KOPT-K1 (cell line): Measurements from ENCODE around the gene TEX26.

Source experiments
- H3K27ac ChIP-seq: fragments of 200-600 bp; sonication (generic); 2 replicates; pipeline ENCODE4 v1.5.1; 2016; ENCODE audit warnings: antibody characterized with exemption, mild to moderate bottlenecking, low read depth, low read length; ENCODE audit not compliant: poor library complexity, severe bottlenecking
- H3K36me3 ChIP-seq: fragments of 200-600 bp; sonication (generic); 2 replicates; pipeline ENCODE4 v1.5.1; 2017; ENCODE audit warnings: antibody characterized with exemption, mild to moderate bottlenecking, low read length, moderate library complexity; ENCODE audit not compliant: insufficient read depth
- H3K9me3 ChIP-seq: fragments of 200-600 bp; sonication (generic); 2 replicates; pipeline ENCODE4 v1.5.1; 2017; ENCODE audit warnings: antibody characterized with exemption, low read length, mild to moderate bottlenecking; ENCODE audit not compliant: insufficient read depth, poor library complexity, severe bottlenecking

The TEX26 gene

DNA sequence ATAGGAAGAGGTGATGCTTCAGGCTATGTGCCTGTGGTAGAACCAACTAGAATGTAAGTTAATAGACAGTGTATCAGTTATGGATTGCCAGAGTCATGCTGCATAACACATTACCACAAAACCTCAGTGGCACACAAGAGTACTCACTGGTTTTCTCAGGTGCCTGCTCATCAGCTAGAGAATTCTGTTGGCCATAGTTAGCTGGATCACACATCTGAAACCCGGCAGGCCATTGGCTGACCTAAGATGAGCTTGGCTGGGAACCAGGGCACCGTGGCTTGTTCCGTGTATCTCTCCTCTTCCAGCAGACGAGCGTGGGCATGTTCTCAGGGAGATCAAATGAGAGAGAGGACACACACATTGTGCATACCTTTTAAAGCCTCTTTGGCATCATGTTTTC lies 76.7 kb downstream of the TEX26 start:
- Histone ChIP-seq H3K27ac (no peak overlapping the region), H3K9me3 (no peaks in the 10 kb centered on the region), H3K36me3 (no peaks in the 10 kb centered on the region)

DNA sequence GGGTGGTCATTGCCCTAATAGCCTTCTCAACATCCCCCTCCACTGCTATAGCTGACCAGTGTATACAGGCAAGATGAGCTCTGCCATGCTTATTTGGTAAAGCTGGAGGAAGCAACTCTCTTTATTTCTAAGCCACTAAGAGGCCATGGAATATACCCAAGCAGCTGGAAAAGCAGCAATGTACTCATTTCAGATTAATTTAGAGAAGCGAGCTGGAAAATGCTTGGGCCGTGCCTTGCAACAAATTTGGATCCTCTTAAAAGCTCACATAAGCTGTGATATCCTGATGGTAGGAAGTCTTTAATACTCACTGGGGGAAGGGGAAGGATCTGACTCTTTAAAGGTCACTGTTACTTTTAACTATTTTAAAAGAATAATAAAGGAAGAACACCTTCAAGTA lies 77.8 kb downstream of the TEX26 start:
- Histone ChIP-seq H3K27ac (no peak overlapping the region), H3K36me3 (no peaks in the 10 kb centered on the region), H3K9me3 (no peaks in the 10 kb centered on the region)

DNA sequence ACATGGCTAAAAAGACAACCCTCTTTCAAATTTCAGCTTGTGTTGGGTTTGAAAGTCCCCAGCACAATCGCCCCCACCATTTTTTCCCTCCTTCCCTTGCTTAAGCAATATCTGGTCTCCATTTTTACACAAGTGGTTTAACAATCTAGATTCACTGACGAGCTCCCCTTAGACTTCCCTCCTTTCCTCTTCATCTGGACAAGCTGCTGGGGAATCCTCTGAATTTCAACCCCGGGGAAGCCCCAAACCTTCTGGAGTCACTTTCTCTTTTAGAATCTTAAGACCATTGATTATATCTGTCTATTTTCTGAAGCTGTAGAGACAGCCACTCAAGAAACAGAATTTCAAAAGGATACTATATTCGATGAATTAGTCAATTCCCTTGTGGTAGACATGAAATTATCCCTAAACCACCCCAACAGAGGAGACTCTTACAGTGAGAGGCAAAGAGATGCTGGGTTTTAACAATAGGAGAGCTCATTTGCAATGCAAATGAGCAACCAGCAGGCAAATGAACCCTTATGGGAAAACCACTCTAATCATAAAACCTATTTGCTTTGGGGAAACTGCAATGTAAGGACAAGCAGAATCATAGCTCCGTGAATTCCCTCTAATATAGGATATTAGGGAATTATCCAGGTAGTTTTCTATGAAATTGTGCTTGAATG lies 78.9 kb downstream of the TEX26 start:
- no peak overlapping the region for H3K27ac ChIP-seq
- no peaks in the 10 kb centered on the region for H3K36me3 ChIP-seq
- no peaks in the 10 kb centered on the region for H3K9me3 ChIP-seq

DNA sequence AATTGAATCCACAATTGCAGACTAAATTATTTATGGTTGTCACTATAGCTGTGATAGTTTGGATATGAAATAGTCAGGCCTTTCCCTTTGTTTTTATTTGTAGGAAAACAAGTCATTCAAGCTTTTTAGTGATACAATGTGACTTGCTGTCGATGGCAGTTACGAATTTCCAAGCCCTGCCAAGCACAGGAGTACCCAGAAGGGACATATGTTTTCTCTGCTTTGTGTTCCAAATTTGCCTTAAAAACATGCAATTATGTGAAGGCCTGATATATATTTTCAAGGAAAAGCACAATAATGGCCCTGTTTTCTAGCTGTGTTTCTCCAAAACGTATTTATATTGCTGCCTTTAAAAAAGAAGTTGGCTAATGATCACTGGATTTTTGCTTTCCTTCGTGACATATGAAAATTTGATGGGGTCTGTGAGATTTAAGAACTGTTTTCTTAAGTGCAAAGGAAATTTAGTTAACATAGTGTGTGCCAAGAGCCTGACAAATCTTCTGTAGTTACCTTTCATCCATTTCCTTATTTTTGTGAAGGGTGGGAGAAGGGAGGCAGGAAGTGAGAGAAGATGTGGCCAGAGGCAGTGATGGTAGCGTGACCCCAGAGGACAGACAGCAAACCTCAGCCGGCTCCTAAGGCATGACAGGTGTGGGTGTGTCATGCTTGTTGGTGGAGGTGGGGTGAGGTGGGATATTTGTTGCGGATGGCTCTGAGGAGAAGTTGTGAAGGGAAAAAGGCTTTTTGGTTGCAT lies 79.6 kb downstream of the TEX26 start:
- no peaks in the 10 kb centered on the region for H3K9me3 ChIP-seq
- H3K36me3 ChIP-seq, result no peaks in the 10 kb centered on the region
- H3K27ac ChIP-seq, result no peak overlapping the region

DNA sequence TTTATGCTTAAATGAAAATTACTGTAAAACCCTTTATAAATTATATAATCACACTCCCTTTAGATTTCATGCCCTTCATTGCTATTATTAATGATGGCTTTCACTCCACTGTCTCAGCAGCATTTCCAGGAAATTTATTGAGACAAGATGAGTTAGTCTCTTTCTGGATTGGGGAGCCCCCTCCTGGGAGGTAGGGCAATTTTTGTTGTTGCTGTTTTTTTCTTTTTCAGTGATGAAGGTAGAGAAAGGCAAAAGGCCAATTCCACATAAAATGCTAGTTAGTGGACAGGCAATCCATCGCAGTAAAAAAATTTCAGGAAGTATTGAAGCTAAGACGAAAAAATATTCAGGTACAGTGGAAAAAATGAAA lies 80.2 kb downstream of the TEX26 start:
- no peak overlapping the region for H3K27ac ChIP-seq
- H3K9me3 ChIP-seq, result no peaks in the 10 kb centered on the region
- H3K36me3 ChIP-seq, result no peaks in the 10 kb centered on the region

DNA sequence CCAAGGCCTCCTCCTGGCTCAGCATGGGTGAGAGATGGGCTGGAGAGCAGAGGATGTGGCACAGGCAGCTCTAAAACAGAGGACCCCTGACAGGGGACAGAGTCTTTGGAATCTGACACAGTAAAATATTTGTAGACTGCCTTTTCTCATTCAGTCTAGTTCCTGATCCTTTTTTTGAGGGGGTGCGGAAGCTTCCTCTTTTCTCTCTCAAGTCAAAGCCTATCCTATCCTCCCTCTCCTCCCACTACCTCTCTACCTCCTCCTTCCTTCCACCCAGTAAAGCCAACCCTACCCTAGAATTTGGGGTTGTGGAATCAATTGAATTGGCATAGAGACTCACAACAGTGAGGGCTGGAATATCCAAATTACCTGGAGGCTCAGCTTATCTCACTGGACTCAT lies 82.0 kb downstream of the TEX26 start:
- no peaks in the 10 kb centered on the region for H3K9me3 ChIP-seq

DNA sequence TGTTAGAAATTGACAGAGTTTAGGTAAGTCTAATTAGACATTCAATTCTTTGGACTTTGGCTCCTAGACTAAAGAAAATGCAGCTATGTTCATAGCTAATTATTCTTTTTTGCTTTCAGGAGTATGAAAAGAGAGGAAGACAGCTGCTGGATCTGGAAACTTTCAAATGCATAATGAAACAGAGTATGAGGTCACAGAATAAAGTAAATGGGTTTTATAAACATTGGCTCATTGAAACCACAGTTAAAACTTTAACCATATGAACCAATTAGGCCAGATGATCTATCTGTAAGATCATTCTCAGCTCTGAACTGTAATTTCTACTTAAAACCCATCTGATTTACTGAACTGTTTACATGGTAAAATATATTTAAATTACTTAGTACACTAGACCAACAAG lies 82.7 kb downstream of the TEX26 start:
- no peaks in the 10 kb centered on the region for H3K9me3 ChIP-seq
- no peaks in the 10 kb centered on the region for H3K36me3 ChIP-seq
- H3K27ac ChIP-seq, result no peak overlapping the region

More for the DNA sequence above, 82.0 kb downstream of the TEX26 start:
- Histone ChIP-seq H3K27ac (no peak overlapping the region), H3K36me3 (no peaks in the 10 kb centered on the region)

DNA sequence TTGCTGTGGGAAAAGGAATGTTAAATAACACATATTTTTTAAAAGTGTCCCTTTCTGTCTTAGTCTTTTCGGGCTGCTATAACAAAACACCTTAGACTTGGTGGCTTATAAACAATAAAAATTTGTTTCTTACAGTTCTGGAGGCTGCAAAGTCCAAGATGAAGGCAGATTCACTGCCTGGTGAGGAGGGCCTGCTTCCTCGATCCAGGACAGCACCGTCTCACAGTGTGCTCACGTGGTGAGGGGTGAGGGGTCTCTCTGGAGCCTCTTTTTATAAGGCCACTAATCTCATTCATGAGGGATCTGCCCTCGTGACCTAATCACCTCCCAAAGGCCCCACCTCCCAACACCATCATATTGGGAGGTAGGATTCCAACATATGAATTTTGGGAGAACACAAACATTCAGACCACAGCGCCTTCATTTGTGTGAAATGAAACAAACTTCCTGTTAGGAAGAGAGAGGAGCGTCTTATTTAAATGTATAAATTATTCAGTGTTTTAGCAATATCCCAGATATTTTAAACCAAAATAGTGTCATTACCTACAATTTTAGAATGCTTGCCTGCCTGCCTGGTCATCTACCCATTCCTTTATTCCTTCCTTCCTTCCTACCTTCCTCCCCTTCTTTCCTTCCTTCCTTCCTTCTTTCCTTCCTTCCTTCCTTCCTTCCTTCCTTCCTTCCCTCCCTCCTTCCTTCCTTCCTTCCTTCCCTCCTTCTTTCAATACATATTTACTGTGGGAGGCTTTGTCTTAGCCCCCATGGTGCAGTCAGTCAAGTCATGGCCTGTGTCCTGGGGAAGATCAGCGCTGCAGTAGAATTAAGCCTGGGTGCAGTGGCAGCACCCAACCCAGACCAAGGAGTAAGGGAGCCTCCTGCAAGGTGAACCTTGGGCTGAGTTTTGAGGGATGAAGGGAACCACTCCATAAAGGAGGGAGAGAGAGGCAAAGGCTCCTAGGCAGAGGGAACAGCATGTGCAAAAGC lies 84.2 kb downstream of the TEX26 start:
- no peaks in the 10 kb centered on the region for H3K36me3 ChIP-seq
- H3K9me3 ChIP-seq, result no peaks in the 10 kb centered on the region
- H3K27ac ChIP-seq, result no peak overlapping the region

DNA sequence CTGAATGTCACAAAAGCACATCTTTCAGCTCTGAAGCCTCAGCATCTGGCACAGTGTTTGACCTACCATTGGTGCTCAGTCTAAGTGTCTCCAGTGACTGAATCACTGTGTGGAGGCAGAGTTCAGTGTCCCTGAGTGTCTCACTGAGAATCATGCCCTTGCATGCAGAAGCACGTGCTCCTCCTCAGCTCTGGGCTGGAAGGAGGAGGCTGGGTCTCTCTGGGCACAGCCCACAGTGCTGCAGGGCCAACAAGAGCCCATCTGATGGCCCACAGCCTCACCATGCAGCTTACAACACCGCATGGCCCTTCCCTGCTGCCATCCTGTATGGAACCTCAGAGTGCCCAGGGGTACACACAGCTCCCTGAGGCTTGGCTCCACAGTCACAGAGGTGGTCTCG lies 86.1 kb downstream of the TEX26 start:
- Histone ChIP-seq H3K27ac (no peak overlapping the region), H3K9me3 (no peaks in the 10 kb centered on the region), H3K36me3 (no peaks in the 10 kb centered on the region)

DNA sequence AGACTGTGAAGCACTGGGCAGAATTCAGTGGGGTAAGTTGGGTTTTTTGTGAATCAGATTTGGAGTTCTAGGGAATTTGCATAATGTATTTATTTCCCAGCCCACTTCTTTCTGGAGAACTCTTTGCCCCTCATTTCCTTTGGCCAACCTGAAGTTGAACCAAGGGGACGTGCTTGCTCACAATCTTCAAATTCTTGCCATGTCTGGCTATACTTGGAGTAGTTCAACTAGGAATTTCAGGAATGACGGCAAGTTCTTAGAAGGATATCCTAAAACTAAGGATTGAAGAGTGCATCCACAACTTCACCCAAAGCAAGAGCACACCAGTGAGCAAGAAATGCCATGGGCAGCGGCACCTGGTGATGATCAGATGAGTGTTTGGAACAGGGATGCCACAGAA lies 88.5 kb downstream of the TEX26 start:
- H3K9me3 ChIP-seq, result no peaks in the 10 kb centered on the region
- H3K36me3 ChIP-seq, result no peaks in the 10 kb centered on the region
- H3K27ac ChIP-seq, result no peak overlapping the region

DNA sequence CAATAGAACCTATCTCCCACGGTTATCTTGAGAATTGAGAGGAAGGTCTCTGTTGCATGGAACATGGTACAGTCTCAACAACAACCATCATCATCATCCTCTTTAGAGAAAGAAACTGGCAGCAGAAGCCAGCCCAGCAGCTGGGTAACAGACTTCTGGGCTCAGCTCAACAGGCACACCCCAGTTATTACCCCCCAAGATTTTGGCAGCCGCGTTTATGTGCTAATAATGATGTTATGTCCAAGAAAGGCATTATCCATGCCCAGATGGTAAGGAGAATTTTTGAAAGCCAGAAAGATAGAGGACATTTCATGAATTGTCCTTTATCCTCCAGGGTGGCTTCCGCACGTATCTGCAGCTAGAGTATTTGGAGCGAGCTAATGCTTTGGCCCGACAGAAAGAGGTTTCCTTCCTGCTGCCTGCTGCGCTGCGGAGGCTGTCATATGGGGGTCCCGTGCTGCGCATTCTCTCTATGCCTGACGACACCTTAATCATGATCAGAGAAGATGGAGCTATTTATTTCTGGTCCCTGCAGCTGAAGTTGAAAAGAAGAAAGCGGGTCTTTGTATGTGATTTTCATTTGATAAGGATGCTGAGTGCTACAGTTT lies 89.9 kb downstream of the TEX26 start:
- no peak overlapping the region for H3K27ac ChIP-seq
- no peaks in the 10 kb centered on the region for H3K9me3 ChIP-seq
- no peaks in the 10 kb centered on the region for H3K36me3 ChIP-seq

DNA sequence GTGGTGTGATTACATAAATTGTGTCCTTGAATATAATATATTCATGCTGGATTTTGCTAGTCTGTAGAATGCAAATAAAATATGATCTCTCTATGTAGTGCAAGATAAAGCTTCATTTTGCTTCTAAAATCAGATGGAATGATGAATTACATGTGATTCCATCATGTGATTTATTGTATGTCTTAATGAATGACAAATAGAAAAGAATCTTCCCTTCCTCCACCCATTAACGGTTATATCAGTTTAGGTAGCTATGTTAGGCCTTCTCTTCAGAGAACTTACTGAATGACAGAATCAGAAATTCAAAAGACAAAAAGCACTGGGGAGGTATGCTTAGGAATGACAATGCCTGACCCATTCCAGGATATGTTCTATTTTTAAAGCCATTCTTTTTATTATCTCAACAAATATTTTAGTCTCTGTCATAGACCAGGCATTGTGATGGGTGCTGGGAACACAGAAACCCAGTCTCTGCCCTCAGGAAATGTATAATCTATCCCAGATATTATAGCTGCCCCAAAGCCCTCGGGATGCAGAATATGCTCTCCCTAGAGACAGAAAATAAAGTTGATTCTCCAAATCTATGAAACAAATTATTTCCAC lies 90.6 kb downstream of the TEX26 start:
- Histone ChIP-seq H3K27ac (no peak overlapping the region), H3K36me3 (no peaks in the 10 kb centered on the region), H3K9me3 (no peaks in the 10 kb centered on the region)
